GM18861 (cell line): ENCODE results near the gene SSTR3.
"Not testable (repeated sequence)": the region's sequence is repeated elsewhere in the genome, so short reads cannot be mapped to it uniquely, and the experiment has no call there.

ENCODE experiments used
- ATAC-seq: cut with Tn5 transposase; IDR thresholded peaks from one replicate; pipeline ENCODE4 v1.9.1; 2021; ENCODE audit not compliant: unreplicated experiment

The SSTR3 gene

GRCh38 chr22:37182949-37183245 is 29.4 kb downstream of the SSTR3 start:
- no peak for ATAC-seq

- ATAC-seq = no peak
Observed at GRCh38 chr22:37182101-37182948, 30.0 kb downstream of the SSTR3 start.

GRCh38 chr22:37181681-37182080 is 30.6 kb downstream of the SSTR3 start:
- ATAC-seq = no peak

GRCh38 chr22:37180531-37181231 is 31.6 kb downstream of the SSTR3 start:
- ATAC-seq = no peak

GRCh38 chr22:37179622-37180420 is 32.5 kb downstream of the SSTR3 start:
- no peak for ATAC-seq

GRCh38 chr22:37179126-37179470 is 33.2 kb downstream of the SSTR3 start:
- no peak for ATAC-seq

- no peak for ATAC-seq
Observed at GRCh38 chr22:37178350-37179125, 33.7 kb downstream of the SSTR3 start.

GRCh38 chr22:37177755-37178154 is 34.5 kb downstream of the SSTR3 start:
- ATAC-seq = no peak

- no peak for ATAC-seq
Observed at GRCh38 chr22:37177221-37177620, 35.1 kb downstream of the SSTR3 start.

- no peak for ATAC-seq
Observed at GRCh38 chr22:37176464-37177061, 35.7 kb downstream of the SSTR3 start.

GRCh38 chr22:37175414-37176281 is 36.6 kb downstream of the SSTR3 start:
- ATAC-seq = no peak

GRCh38 chr22:37174964-37175363 is 37.3 kb downstream of the SSTR3 start:
- no peak for ATAC-seq

- ATAC-seq = no peak
Observed at GRCh38 chr22:37173709-37174108, 38.6 kb downstream of the SSTR3 start.

GRCh38 chr22:37172266-37173245 is 39.7 kb downstream of the SSTR3 start:
- no peak for ATAC-seq

GRCh38 chr22:37171662-37172061 is 40.6 kb downstream of the SSTR3 start:
- no peak for ATAC-seq

GRCh38 chr22:37170689-37171405 is 41.4 kb downstream of the SSTR3 start:
- ATAC-seq = not testable (repeated sequence)

- no peak for ATAC-seq
Observed at GRCh38 chr22:37169947-37170688, 42.2 kb downstream of the SSTR3 start.
